UCSD-AML1 (cell line): ENCODE measurements around the gene SIRPG.
"Not testable (repeated sequence)": the region's sequence is repeated elsewhere in the genome, so short reads cannot be mapped to it uniquely, and the experiment has no call there.

Source experiments
- DNase-seq: peaks from one replicate; lab custom pipeline; 2025; ENCODE audit not compliant: unreplicated experiment; lab: John Stamatoyannopoulos, UW

Gene SIRPG

GRCh38 chr20:1672728-1673127 lies 15.1 kb upstream of the SIRPG start:
- no peak for DNase-seq

GRCh38 chr20:1671891-1672669 lies 14.5 kb upstream of the SIRPG start:
- DNase-seq = no peak

- no peak for DNase-seq
These were observed 11.7 kb upstream of the SIRPG start for GRCh38 chr20:1669304-1669703.

GRCh38 chr20:1667502-1668085 lies 10.0 kb upstream of the SIRPG start:
- no peak for DNase-seq

GRCh38 chr20:1666802-1667201 lies 9.2 kb upstream of the SIRPG start:
- no peak for DNase-seq

- no peak for DNase-seq
These were observed 7.8 kb upstream of the SIRPG start for GRCh38 chr20:1665345-1665744.

- no peak for DNase-seq
These were observed 7.3 kb upstream of the SIRPG start for GRCh38 chr20:1664911-1665310.

- no peak for DNase-seq
These were observed 6.3 kb upstream of the SIRPG start for GRCh38 chr20:1663917-1664316.

GRCh38 chr20:1661542-1662299 lies 4.1 kb upstream of the SIRPG start:
- DNase-seq = no peak

GRCh38 chr20:1660246-1660645 lies 2.7 kb upstream of the SIRPG start:
- no peak for DNase-seq

- DNase-seq = no peak
These were observed 735 bp downstream of the SIRPG start for GRCh38 chr20:1656844-1657243.

GRCh38 chr20:1654996-1655395 lies 2.6 kb downstream of the SIRPG start:
- DNase-seq = no peak

GRCh38 chr20:1652960-1653359 lies 4.6 kb downstream of the SIRPG start:
- DNase-seq = no peak

GRCh38 chr20:1652104-1652503 lies 5.5 kb downstream of the SIRPG start:
- no peak for DNase-seq

- DNase-seq = no peak
These were observed 6.1 kb downstream of the SIRPG start for GRCh38 chr20:1651268-1652058.

GRCh38 chr20:1648101-1648500 lies 9.5 kb downstream of the SIRPG start:
- no peak for DNase-seq

GRCh38 chr20:1646975-1647431 lies 10.6 kb downstream of the SIRPG start:
- DNase-seq = no peak

GRCh38 chr20:1644101-1644962 lies 13.2 kb downstream of the SIRPG start:
- no peak for DNase-seq

- DNase-seq = not testable (repeated sequence)
These were observed 18.9 kb downstream of the SIRPG start for GRCh38 chr20:1638643-1639042.

GRCh38 chr20:1637755-1638154 lies 19.8 kb downstream of the SIRPG start:
- DNase-seq = no peak
